Posterior cingulate gyrus (tissue), 11 donors: ENCODE data around the gene SPECC1L.

ENCODE experiments used
- DNase-seq, 10 donors: peaks; one replicate each; pipeline versions ENCODE4 v3.0.0 to v3.0.0-alpha.2; 2020 to 2021; ENCODE audit warnings: mixed read lengths in 3 of 10
- intact Hi-C: fragments of 100-400 bp; cut with DNase I; formaldehyde crosslinking; loops from one replicate; pipeline ENCODE4 v1.15.1; 2023

SPECC1L gene

GRCh38 chr22:24434471-24435322 is 164.1 kb downstream of the SPECC1L start:
- peak in 2 of 10 donors; percentile 29 to 43 for DNase-seq
- intact Hi-C loops = no loop called here

- no peak for DNase-seq
- intact Hi-C loops = no loop called here
Measured at GRCh38 chr22:24435323-24435645, 164.7 kb downstream of the SPECC1L start.

DNA sequence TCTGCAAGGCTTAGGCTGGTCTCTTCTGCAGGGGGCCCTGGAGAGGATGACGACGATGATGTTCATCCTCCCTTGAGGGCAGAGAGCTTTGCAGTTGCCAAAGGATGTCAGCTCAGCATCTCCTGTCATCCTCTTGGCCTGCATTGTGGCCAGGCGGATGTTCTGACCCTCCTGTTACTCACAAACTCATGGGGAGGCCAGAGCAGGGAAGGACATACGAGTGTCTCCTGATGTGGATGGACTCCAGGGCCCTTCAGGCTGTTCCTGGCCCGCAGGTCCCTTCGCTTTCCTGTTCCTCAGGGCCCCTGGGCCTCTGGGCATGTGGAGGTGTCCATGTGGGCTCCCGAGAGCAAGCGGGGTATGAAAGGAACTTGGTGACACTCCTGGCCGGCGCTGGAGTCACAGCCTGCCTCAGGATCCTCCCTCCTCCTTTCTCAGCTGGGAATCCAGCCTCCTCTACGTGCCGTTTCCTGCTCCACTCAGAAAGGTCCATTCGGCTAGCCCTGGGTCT is 165.3 kb downstream of the SPECC1L start:
- peak in 2 of 10 donors; percentile 19 to 50 for DNase-seq
- intact Hi-C loops = no loop called here

DNA sequence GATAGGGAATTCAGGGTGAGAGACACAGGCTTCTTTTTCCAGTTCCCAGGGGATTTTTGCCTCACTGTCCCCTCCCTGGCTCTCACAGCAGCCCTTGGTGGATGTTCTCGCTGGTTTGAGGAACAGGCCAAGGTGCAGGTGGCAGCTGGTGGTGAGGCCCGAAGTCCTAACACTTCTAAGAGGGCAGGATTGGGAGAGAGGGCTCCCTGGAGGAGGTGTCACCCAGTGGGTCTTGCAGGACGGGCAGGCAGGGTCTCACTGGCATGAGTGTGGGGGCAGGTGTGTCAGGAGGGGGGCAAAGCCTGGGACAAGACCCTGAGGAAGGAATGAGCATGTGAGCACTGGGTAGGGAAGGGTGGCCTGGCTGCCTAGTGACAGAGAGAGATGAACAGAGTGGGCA is 165.9 kb downstream of the SPECC1L start:
- peak in 2 of 10 donors; percentile 7 to 66 for DNase-seq

DNA sequence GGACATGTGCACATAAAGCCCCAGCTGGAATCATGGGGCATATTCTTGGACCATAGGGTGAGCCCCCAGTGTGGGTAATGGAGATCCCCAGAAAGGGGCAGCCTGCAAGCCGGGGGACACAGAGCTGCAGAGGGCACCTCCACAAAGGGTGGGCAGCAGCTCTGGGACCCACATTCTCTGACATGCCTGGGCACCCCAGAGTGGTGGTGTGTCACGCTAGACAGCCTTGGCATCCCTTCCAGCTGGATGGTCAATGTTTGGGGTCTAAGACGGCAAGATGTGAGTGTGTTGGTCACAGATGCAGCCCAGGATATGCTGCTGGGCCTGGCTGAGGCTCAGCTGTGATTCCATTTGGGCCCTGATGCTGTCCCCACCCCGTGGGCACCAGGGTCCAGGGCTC is 166.5 kb downstream of the SPECC1L start:
- peak in 1 of 10 donors; percentile 39 for DNase-seq
- intact Hi-C loops = no loop called here

More for the DNA sequence above, 165.9 kb downstream of the SPECC1L start:
- intact Hi-C loops = no loop called here

DNA sequence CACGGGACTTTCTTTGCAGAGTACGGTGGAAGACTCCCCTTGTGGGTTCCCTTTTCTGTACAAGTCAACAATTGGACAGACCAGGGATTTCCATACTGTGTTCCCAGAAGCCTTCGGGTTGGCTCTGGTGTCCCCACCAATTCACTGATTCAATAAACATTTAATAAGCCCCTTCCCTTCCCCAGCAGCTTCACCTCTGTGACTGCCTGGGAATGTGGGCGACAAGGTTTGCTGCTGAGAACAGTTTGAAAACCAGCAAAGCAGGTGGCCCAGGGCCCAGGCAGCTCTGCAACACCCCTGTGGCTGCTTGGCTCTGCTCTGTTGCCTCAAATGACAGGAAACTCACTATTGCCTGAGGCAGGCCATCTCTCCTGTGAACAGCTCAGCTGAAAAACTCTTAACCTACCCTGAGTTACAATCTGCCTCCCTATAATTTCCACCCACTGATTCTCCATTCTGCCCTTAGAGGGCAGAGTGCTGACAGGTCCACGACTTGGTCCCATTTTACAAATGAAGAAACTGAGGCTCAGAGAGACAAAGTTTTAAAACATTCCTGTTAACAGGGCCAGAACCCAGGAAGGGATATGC is 167.2 kb downstream of the SPECC1L start:
- no peak for DNase-seq
- intact Hi-C loops = no loop called here

DNA sequence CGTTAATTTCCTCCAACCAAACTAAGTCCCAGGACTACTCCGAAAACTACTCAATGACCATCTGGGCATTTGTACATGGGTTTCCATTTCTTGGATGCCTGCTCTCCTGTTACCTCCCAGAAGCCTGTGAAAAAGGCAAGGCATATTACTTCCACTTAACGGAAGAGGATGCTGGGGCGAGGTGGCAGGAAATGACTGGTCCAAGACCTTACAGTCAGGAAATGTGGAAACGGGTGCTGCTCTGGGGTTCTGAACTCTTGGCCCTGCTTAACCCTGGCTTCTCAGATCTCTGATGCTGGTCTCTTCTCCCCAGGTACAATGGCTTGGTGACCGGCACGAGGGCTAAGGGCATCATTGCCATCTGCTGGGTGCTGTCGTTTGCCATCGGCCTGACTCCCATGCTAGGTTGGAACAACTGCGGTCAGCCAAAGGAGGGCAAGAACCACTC is 169.7 kb downstream of the SPECC1L start:
- intact Hi-C loops = no loop called here
- peak in 1 of 10 donors; percentile 41 for DNase-seq

- intact Hi-C loops = no loop called here
- DNase-seq = peak in 1 of 10 donors; percentile 72
Measured at GRCh38 chr22:24440718-24441405, 170.2 kb downstream of the SPECC1L start.

DNA sequence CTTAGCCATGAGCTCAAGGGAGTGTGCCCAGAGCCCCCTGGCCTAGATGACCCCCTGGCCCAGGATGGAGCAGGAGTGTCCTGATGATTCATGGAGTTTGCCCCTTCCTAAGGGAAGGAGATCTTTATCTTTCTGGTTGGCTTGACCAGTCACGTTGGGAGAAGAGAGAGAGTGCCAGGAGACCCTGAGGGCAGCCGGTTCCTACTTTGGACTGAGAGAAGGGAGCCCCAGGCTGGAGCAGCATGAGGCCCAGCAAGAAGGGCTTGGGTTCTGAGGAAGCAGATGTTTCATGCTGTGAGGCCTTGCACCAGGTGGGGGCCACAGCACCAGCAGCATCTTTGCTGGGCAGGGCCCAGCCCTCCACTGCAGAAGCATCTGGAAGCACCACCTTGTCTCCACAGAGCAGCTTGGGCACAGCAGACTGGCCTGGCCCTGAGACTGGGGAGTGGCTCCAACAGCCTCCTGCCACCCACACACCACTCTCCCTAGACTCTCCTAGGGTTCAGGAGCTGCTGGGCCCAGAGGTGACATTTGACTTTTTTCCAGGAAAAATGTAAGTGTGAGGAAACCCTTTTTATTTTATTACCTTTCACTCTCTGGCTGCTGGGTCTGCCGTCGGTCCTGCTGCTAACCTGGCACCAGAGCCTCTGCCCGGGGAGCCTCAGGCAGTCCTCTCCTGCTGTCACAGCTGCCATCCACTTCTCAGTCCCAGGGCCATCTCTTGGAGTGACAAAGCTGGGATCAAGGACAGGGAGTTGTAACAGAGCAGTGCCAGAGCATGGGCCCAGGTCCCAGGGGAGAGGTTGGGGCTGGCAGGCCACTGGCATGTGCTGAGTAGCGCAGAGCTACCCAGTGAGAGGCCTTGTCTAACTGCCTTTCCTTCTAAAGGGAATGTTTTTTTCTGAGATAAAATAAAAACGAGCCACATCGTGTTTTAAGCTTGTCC is 171.0 kb downstream of the SPECC1L start:
- DNase-seq = peak in 1 of 10 donors; percentile 72
- intact Hi-C loops = no loop called here

DNA sequence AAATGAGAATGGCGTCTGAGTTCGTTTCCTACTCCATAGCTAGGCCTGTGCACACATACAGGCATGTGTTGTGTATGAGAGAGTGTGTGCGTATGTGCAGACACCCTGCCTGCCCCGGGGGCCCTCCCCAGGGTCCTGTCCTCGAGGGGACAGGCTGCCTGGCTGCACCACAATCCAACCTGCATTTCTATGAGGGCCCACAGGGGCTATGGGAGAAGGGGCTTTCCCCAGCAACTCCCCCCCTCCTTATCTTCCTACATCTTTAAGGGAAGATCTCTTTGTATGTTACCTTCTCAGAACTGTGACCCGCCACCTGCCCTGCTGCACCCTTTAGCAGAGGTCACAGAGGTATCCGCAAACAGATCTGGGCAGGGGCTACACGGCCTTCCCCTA is 171.7 kb downstream of the SPECC1L start:
- DNase-seq = peak in 1 of 10 donors; percentile 61
- intact Hi-C loops = no loop called here

GRCh38 chr22:24443668-24444067 is 173.0 kb downstream of the SPECC1L start:
- DNase-seq = no peak
- intact Hi-C loops = no loop called here

- intact Hi-C loops = no loop called here
- no peak for DNase-seq
Measured at GRCh38 chr22:24444251-24444650, 173.6 kb downstream of the SPECC1L start.

GRCh38 chr22:24444729-24445466 is 174.3 kb downstream of the SPECC1L start:
- DNase-seq = peak in 1 of 10 donors; percentile 60
- intact Hi-C loops = no loop called here

GRCh38 chr22:24445481-24446259 is 175.0 kb downstream of the SPECC1L start:
- no peak for DNase-seq
- intact Hi-C loops = no loop called here

DNA sequence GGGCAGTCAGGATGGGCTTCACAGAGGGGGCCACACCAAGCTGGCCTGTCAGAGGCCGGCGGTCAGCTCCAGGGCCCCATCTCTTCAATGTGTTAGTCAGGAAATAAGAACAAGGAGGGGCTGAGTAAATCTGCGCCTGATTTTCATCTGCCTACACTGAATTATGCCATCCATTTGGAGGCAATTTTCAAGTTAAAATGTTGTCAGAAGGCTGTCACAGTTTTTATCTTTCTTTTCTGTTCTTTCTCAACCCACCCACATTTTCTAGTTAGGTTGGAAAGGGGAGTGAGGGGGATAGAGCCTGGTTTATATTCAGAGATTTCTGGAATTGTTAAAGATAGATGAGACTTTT is 175.6 kb downstream of the SPECC1L start:
- intact Hi-C loops = no loop called here
- peak in 1 of 10 donors; percentile 44 for DNase-seq

- intact Hi-C loops = no loop called here
- DNase-seq = no peak
Measured at GRCh38 chr22:24450610-24451009, 180.0 kb downstream of the SPECC1L start.

GRCh38 chr22:24451162-24451561 is 180.5 kb downstream of the SPECC1L start:
- intact Hi-C loops = no loop called here
- no peak for DNase-seq

DNA sequence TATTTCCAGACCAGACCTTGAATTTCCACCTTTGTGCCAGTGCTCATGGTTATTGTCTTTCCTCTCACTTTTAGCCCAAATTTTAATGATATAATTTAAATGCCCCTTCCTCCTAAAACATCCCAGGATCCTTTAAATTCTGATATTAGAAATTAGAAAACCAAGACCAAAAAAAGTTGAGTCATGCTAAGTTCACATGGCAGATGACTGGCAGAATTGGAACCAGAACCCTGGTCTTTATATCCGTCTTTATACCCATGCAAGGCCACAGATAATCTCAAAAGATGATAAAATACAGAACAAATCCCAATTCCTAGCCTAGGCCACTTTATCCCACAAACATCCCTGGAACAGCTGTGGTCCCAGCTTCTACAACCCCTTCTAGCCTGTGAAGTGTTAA is 183.2 kb downstream of the SPECC1L start:
- intact Hi-C loops = no loop called here
- no peak for DNase-seq

DNA sequence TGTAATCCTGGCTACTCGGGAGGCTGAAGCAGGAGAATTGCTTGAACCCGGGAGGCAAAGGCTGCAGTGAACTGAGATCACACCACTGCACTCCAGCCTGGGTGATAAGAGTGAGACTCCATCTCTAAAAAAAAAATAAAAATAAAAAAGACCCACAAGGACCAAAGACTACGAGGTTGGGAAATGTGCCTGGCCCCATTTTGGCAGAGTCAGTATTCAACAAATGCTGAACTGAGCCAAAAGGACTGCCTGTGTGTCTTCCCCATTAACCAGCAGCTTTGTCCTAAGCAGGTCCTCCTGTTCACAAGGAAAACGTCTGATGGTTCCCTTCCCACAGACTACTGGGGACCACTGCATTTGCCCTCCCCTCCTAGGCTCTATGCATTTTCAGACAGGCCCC is 184.4 kb downstream of the SPECC1L start:
- intact Hi-C loops = no loop called here
- no peak for DNase-seq
